Activated CD8-positive, alpha-beta memory T cell treated with anti-CD3 and anti-CD28 coated beads for 36 hours (primary cell): Measurements from ENCODE around the gene PLAGL1. TPM values are rescaled to one million over a fixed set of nuclear protein-coding genes. Genes with fewer than 3 reads are reported as not detected.
"Not testable (repeated sequence)": the region's sequence is repeated elsewhere in the genome, so short reads cannot be mapped to it uniquely, and the experiment has no call there.

Experiments
- CTCF ChIA-PET: fragments of 350-600 bp; sonication (Branson Sonifier 250); formaldehyde crosslinking; loops from one replicate; lab custom pipeline; 2021; ENCODE audit warnings: antibody characterized with exemption; lab: Charles Lee
- POLR2A ChIA-PET: fragments of 350-600 bp; sonication (Branson Sonifier 250); formaldehyde crosslinking; loops from one replicate; lab custom pipeline; 2021; ENCODE audit warnings: antibody characterized with exemption; lab: Charles Lee
- total RNA-seq, 2 experiments: library from RNA; stranded (reverse); gene quantifications; one replicate each; pipeline ENCODE4 v1.2.3, GENCODE V29; 2021

PLAGL1 gene
- total RNA-seq, 2 experiments from 2014 or later = 24.3 to 27.8 TPM

DNA sequence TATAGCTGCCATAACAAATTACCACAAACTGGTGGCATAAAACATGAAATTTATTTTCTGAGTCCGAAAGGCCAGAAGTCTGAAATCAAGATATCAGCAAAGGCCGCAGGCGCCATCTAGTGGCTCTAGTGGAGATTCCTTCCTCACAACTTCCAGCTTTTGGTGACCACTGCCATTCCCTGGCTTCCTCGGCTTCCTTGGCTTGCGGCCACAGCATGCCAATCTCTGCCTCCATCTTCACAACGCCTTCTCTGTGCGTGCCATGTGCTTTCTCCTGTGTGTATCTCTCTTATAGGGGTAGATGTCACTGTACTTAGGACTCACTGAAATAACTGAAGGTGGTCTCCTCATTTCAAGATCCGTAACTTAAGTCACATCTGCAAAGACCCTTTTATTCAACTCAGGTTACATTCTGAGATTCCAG, 5.4 kb upstream of the PLAGL1 start:
- POLR2A ChIA-PET = no interaction called here
- CTCF ChIA-PET = interaction anchor here (0.6 to 4.0 kb wide), 15 partner anchors 8 to 557 kb away, joined by 3 to 22 read pairs (median 5); partner anchors contain the start of gene LTV1

DNA sequence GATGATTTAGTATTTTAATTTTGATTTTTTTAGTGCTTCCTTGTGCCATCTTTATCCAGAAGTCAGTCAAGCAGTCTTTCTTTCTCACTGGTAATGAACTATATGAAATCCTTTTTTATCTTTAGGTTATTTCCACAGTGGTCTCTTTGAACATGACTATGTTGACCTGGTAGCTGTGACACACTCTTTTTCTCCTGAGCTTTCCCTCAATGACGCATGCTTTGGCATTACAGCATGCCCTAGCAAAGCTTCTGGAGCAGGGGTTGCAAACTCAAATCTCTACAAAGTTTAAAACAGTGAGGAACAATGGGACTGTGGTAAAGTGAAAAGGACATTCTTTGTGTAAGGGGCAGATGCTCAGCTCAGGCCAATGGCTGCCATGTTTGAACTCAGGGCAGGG, 4.5 kb upstream of the PLAGL1 start:
- CTCF ChIA-PET = interaction anchor here (1.0 to 4.0 kb wide), 9 partner anchors 9 to 500 kb away, joined by 3 to 22 read pairs (median 6); no protein-coding TSS in a partner anchor
- POLR2A ChIA-PET = interaction anchor here (0.7 kb wide), 1 partner anchor 43 kb away, joined by 3 read pairs; no protein-coding TSS in a partner anchor

DNA sequence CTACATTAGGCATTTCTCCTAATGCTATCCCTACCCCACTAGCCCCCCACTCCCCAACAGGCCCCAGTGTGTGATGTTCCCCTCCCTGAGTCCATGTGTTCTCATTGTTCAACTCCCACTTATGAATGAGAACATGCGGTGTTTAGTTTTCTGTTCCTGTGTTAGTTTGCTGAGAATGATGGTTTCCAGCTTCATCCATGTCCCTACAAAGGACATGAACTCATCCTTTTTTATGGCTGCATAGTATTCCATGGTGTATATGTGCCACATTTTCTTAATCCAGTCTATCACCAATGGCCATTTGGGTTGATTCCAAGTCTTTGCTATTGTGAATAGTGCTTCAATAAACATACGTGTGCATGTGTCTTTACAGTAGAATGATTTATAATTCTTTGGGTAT, 1.6 kb upstream of the PLAGL1 start:
- CTCF ChIA-PET, POLR2A ChIA-PET: not testable (repeated sequence)

GRCh38 chr6:144008846-144009245, 787 bp upstream of the PLAGL1 start:
- POLR2A ChIA-PET = no interaction called here
- CTCF ChIA-PET = no interaction called here

GRCh38 chr6:144007478-144008119, 460 bp downstream of the PLAGL1 start:
- POLR2A ChIA-PET = no interaction called here
- CTCF ChIA-PET = no interaction called here

GRCh38 chr6:144006736-144007477, 1.2 kb downstream of the PLAGL1 start:
- POLR2A ChIA-PET = no interaction called here
- CTCF ChIA-PET = no interaction called here

GRCh38 chr6:143999406-143999805, 8.7 kb downstream of the PLAGL1 start:
- CTCF ChIA-PET = no interaction called here
- POLR2A ChIA-PET = no interaction called here

- CTCF ChIA-PET = interaction anchor here (0.8 kb wide), 1 partner anchor 139 kb away, joined by 3 read pairs; no protein-coding TSS in a partner anchor
- POLR2A ChIA-PET = no interaction called here
Observed at GRCh38 chr6:143998686-143999085, 9.4 kb downstream of the PLAGL1 start.

DNA sequence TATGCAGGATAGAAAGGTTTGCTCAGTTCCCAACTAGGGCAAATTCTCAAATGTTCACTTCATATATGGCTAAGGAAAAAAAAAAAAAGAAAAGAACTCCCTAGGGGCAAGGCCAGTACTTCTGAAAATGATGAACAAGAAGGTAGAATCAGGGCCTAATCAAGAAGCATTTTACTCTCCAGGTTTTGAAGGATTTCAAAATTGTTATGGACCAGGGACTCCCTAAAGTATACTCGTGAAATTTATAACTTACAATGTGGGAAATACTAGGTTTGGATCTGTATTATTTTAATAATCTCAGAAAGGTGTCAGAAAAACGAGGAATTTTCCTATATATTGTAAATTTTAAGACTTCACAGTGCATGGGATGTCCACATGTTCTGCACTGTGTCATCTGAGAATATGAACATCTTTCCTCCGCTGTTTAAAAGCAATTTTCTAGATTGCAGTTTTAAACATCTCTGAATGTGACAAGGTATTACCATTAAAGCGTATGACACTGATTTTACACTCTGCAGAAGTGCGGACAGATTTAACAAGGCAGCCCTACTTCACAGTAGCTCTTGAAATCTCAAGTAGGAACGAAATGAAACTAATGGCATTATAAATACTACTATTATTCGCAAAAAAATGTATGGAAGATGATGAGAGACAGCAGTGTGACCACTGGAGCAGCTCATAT, 14.0 kb downstream of the PLAGL1 start:
- ChIA-PET CTCF (no interaction called here), POLR2A (no interaction called here)

- ChIA-PET POLR2A (no interaction called here), CTCF (no interaction called here)
Observed at GRCh38 chr6:143992285-143992684, 15.8 kb downstream of the PLAGL1 start.

- ChIA-PET CTCF (interaction anchor here (0.9 kb wide), 1 partner anchor 144 kb away, joined by 3 read pairs; the partner anchor contains the start of gene LTV1), POLR2A (no interaction called here)
Observed at GRCh38 chr6:143986463-143987065, 21.5 kb downstream of the PLAGL1 start.

DNA sequence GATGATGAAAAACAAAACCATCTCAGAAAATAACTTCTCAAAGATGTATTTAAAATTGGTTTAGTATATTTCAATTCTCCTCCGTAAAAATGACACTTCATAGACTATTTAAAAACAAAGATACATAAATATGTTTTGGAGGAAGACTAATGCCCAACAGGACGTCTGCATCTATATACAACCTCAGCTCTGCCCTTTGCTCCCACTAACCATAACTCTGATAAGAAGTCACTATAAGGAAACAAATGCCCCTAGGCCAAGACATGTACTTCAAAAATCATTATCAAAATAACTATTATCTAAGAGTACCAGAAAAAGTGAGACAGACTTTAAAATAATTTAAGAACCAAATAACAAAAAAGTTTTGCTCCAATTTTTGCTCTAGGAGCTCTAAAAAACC, 23.4 kb downstream of the PLAGL1 start:
- POLR2A ChIA-PET = no interaction called here
- CTCF ChIA-PET = interaction anchor here (1.0 kb wide), 1 partner anchor 45 kb away, joined by 3 read pairs; no protein-coding TSS in a partner anchor

DNA sequence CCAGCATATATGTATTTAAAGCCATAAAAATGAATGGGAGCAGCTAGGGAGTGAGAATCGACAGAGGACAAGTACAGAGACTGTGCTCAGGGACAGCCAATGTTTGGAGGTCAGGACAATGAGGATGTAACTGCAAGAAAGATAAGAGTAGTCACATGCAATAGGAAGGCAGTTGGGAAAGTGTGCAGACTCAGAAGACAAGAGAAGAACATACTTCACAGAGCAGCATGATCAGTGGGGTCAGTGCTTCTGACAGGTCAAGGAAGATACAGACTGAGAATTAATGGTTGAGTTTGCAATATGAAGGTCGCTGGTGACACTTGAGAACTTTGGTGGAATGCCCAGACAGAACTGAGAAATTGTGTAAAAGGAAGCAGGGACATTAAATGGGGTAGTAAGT, 25.1 kb downstream of the PLAGL1 start:
- POLR2A ChIA-PET = no interaction called here
- CTCF ChIA-PET = no interaction called here

GRCh38 chr6:143980921-143981320, 27.1 kb downstream of the PLAGL1 start:
- ChIA-PET POLR2A (no interaction called here), CTCF (no interaction called here)

DNA sequence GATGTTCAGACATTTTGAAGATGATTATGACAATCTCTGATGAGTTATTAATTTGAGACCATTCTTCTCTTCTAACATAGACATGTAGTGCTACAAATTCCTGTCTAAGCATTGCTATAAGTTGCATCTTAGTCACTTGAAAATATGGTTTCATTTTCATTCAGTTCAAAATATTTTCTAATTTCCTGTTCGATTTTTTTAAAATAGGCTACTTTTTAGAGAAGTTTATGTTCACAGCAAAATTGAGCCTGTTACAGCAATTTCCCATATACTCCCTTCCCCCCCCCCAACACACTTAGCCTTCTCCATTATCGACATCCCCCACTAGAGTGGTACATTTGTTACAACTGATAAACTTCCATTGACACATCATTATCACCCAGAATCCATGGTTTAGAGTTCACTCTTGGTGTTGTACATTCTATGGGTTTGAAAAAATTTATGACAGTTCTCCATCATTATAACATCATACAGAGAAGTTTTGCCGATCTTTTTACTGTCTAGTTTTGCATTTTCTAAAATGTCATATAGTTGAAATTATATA, 31.2 kb downstream of the PLAGL1 start:
- ChIA-PET CTCF (no interaction called here), POLR2A (interaction anchor here (0.6 kb wide), 1 partner anchor 1680 kb away, joined by 3 read pairs; no protein-coding TSS in a partner anchor)

- POLR2A ChIA-PET = no interaction called here
- CTCF ChIA-PET = no interaction called here
Observed at GRCh38 chr6:143974089-143974488, 34.0 kb downstream of the PLAGL1 start.

DNA sequence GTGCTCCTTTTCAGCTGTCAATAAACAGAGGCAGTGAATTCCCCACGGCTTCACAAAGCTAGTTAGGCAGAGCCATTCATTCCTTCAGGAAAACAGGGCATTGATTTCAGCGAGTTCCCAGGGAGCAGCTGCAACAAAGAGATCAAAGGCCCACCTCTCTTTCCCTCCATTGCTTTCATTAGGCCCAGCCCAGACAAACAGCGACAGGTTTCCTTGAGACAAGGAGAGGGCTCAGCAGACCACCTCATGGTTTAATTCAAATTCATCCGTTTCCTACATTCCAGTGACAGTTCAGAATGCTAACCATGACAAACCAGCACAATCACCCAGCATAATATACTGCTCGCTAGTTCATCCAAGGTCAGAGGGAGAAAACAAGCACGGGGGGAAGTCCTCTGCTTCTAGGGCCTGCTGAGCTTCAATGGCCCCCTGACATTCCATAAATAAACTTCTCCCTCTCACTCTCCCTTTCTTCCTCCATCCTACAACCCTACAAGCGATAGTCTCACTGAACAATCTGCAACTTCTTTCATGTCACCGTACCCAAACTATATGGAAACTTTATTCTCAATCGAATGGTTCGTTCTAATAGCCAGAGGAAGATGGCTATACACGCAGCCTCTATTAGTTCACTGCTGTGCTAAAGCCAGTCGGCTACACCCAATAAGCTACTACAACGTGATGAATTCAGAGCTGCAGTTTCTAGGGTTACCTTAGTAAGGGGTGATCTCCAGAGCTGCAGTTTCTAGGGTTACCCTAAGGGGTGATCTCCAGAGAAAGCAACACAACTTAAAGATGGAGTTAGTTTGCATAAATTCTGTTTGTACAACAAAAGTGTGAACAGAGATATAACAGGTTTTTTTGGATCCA, 34.7 kb downstream of the PLAGL1 start:
- POLR2A ChIA-PET = no interaction called here
- CTCF ChIA-PET = no interaction called here

DNA sequence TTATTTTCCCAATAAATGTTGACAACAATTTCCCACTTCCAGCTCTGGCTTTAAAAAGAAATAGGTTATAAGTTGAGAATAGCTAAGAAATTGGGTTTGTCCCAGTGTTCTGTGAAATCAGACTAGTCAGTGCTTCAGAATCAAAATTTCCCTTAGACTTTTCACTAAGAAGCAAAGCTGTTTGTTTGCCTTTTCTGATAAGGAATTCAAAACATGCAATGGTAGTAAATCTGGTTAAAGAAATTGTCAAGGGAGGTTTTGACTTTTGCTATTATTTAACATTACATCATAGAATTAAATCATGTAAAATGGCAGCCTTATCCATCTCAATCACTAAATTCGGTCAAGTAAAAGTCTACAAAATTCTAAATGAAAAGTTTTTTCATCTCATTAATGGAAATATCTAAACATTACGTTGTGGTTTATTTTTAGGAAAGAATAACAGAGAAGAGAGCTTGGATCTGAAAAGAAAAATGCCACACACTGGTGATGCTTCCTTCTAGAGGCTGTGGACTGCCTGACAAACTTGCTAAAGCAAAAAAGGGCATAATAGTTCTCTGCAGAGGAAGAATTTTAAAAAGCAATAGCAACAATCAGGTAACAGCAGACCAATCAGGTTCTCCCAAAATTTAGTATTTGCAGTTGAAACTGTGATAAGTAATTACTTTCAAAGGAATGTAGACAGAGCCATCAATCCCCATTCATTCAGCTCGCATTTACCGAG, 36.4 kb downstream of the PLAGL1 start:
- POLR2A ChIA-PET = no interaction called here
- CTCF ChIA-PET = interaction anchor here (2.2 kb wide), 1 partner anchor 12 kb away, joined by 4 read pairs; no protein-coding TSS in a partner anchor
